Activated CD4-positive, alpha-beta T cell treated with anti-CD3 and anti-CD28 coated beads for 24 hours (primary cell): ENCODE measurements around the gene NCL.
"Not testable (repeated sequence)": the region's sequence is repeated elsewhere in the genome, so short reads cannot be mapped to it uniquely, and the experiment has no call there.

Experiments used
- DNase-seq, 2 donors: peaks; one replicate each; pipeline ENCODE4 v3.0.0-alpha.2; 2020; ENCODE audit warnings: low read depth in 2 of 2

NCL gene

DNA sequence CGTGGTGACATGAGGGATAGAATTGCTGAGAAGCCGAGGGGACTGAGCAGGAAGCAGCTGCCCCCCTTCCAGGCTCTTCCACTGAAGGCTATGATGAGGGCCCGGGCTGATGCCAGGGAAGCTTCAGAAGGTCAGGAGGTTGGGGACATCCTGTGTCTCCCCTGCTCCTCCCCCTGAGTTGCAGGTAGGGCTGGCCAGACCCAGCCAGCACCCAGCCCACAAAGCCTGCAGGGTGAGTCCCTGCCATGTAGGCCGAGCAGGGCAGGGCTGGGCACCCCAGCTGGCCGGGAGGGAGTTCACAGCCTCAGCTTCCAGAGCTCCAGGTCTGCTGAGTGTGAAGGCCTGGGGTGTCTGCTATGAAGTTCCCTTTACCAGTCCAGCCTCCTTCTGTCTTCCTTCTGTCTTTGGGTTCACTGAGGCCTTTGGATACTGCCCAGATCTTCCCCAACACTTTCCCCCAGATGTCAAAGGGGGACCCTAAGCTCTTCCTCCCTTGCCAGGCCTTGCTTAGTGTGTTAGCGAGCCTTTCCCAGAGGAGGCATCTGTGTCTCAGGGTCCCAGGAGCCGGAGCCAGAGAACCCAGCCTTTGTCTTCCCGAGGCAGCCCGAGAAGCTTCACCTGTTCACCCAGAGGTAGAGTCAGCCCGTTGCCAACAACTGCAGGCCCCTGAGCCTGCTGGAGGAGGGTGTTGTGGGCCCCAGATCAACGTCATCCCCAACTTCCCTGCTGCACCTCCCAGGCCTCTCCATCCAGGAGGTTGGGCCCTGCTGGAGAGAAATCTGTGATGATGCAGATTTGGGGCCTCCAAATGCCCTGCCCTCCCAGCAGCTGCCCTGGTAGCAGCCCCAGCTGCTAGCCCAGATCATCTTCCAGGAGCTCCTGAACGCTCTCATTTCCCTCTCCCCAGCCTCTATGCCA, 3.6 kb upstream of the NCL start:
- no peak for DNase-seq

- DNase-seq, result no peak
These were observed 2.8 kb upstream of the NCL start for GRCh38 chr2:231467016-231467545.

DNA sequence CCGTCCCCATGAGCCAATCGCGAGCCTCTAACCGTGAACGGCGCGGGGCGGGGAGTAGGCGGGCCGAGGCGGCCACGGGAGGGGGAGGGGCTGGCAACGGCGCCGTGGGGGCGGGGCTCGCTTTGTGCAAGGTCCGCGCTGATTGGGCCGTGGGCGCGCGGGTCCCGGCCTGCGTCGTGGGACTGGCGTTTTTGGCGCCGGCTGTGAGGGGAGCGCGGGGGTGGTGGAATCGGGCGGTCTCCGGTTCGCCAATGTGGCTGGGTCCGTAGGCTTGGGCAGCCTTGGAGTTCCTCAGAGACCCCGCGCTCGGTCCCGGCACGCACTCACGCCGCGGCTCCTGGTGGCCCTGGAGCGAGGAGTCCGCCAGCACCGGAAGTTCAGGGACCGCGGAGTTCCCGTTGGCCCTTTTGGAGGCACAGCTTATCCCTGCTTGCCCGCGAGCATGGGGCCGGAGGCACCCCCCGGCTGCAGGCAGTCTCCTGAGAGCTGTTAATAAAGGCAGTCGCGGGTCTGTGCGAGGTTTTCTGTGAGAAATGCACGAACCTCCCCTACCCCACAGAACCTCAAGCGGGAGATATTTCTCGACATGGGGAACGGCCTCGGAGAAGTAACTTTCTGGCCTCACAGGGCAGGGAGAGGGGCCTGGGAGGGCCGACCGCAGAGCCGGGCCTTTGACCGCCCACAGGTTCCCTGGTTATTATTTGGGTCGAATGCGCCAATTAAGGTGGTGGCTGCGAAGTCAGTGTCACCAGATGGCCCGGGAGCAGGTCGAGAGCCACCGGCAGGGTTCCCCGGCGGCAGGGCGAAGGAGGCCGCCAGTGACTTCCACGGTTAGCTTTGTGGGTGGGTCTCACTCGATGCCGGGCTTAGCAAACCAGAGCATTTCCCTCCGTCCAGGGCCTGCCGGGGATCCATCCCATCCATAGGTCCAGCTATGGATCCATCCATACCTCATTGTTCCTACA, 574 bp upstream of the NCL start:
- peak; percentile 99 to 100 for DNase-seq

- no peak for DNase-seq
These were observed 1.4 kb downstream of the NCL start for GRCh38 chr2:231462729-231463465.

- DNase-seq, result no peak
These were observed 2.7 kb downstream of the NCL start for GRCh38 chr2:231461516-231461971.

- DNase-seq, result not testable (repeated sequence)
These were observed 3.4 kb downstream of the NCL start for GRCh38 chr2:231460841-231461240.

DNA sequence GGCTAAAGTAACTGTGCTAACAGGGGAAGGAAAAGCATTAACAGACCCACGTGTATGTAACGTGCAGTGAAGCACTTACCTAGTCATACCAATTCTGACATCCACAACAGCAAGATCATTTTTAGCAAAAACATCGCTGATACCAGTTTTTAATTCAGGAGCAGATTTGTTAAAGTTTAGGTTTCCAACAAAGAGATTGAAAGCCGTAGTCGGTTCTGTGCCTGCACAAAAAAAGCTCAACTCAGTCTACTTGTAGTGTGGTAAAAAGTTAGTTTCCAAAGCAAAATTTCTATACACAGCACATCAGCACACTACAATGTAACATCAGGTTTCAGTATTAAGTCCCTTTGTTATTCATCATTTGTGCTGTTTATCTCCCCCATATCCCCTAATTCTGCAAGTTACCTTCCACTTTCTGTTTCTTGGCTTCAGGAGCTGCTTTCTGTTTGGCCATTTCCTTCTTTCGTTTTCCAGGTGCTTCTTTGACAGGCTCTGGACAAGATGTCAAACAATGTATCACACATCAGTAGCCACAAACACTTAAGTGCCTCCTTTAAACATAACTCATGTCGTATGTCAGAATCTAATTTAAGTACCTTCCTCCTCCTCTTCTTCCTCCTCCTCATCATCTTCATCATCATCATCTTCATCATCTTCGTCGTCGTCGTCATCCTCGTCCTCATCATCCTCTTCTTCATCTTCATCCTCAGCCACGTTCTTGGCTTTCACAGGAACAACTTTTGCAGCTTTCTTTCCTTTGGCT, 4.0 kb downstream of the NCL start:
- DNase-seq, result no peak

GRCh38 chr2:231458368-231458767, 5.9 kb downstream of the NCL start:
- no peak for DNase-seq

DNA sequence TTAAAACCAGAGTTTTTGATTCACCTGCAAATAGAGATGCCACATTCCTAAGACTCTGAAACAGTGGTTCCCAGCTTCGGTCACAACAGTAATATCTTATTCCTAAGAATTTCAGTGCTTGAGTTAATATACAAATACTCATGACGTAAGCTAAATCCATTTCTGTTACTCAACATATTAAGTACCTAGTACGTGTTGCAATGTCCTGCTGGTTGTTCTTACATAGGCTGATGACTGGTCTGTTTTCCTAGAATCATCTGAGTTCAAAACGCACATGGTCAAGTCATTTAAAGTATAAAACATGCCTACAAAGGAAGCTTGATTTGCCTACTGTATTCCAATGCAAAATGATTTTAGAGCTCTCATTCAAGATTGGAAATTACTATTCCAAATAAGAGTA, 7.2 kb downstream of the NCL start:
- DNase-seq, result no peak

- DNase-seq, result no peak
These were observed 7.8 kb downstream of the NCL start for GRCh38 chr2:231456295-231457004.

GRCh38 chr2:231455890-231456289, 8.4 kb downstream of the NCL start:
- DNase-seq, result no peak

DNA sequence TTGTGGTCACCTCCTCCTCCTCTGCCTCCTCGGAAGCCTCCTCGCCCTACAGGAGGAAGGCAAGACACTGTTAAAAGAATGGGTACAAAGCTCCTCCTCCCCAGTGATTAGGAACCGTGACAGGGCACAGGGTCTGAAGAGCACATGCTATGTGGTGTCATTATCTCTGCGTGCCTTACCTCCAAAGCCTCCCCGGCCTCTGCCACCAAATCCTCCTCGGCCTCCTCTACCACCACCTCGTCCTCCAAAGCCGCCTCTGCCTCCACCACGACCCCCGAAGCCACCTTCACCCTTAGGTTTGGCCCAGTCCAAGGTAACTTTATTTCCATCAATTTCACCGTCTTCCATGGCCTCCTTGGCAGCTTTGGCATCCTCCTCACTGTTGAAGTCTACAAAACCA, 9.1 kb downstream of the NCL start:
- DNase-seq, result no peak

- no peak for DNase-seq
These were observed 9.9 kb downstream of the NCL start for GRCh38 chr2:231454361-231454791.

DNA sequence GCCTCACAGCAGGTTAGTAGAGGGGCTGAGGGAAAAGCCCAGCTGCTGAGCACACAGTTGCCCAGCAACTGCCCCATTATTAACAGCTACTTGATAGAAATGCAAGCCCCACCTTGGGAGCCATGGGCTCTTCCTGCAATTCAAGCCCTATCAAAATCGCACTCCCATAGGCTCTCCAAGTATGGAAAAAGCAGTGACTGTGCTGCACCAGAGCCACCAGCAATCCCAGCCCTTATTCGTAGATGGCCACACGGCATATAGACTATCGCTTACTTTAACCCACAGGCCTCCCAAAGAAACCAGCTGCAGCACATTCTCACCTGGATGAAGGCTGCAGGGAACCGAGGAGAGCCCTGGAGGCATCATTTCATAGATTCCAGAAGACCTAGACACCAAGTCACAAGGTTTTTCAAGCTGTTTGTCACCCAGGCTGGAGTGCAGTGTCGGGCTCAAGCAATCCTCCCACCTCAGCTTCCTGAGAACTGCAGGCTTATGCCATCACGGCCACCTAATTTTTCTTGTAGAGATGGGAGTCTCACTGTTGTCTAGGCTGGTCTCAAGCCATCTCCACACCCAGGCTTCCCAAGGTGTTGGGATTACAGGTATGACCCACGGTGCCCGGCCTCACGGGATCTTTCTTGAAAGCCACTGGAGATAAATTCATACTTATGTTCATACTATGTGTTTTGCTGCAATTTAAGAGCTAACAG, 11.3 kb downstream of the NCL start:
- no peak for DNase-seq

DNA sequence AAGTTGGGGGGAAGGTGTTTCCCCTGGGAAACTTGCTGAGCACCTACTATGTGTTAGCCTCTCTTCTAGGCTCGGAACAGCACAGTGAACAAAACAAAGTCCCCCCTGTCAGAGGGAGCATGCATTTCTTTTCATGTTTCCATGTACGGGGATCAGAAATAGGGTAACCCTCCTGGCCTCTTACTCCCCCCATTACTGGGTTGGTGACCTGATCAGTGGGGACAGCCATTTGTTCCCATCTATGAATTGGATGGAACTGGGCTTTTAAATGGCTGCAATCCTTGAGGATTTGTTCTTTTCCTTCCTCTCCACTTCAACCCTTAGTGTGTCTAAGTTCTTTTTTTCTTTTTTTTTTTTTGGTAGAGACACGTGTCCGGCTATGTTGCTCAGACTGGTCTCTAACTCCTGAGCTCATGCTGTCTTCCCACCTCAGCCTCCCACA, 13.7 kb downstream of the NCL start:
- DNase-seq, result no peak

DNA sequence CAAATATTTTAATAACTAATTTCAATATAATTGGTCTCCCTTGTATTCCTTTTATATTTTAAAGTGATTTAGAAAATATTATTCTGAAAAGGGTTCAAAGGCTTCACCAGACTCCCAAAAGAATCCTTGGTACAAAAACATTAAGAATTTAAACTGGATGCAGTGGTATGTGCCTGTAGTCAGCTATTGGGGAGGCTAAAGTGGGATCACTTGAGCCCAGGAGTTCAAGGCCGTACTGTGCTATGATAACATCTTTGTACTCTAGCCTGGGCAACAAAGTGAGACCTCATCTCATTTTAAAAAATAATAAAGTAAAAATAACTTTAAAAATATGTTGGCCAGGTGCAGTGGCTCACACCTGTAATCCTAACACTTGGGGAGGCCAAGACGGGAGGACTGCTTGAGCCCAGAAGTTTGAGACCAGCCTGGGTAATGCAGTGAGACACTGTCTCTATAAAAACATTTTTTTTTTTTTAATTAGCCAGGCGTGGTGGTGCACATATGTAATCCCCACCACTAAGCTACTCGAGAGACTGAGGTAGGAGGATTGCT, 14.7 kb downstream of the NCL start:
- no peak for DNase-seq

DNA sequence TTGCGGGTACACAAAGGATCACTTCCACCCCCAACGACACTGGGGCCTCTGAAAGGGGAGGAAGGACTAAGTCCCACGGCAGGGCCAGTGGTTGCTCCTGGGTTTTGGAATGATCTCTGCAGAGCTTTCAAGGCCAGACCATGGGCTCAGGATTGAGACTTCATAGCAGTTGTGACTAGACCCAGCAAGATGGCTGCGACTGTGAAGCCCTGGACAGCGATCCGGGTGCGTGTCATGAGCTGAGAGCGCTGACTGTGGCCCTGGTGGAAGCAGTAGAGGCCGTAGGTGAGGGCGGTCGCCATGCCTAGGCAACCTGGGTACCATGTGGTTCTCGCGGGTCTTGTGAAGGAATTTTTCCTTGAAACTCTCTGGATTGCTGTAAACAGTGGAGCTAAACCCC, 27.3 kb downstream of the NCL start:
- no peak for DNase-seq

GRCh38 chr2:231433990-231434389, 30.3 kb downstream of the NCL start:
- DNase-seq, result no peak

DNA sequence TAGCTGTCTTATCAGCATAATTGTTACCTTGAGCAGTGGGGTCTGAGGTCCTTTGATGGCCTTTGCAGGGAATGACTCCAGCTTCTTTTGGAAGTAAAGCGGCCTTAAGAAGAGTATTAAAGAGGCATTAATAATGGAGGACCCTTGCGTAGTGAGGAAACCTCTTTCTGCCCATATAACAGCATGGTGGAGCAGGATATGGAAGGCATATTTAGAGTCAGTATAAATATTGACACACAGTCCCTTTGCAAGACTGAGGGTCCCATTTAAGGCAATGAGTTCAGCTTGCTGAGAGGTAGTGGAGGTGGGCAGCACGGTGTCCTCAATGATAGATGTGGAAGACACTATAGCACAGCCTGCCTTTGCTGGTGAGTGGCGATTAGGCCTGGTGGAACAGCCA, 32.7 kb downstream of the NCL start:
- no peak for DNase-seq
